Hepatic stellate cell (primary cell): Measurements from ENCODE around the gene PAXX.
"Not testable (repeated sequence)": the region's sequence is repeated elsewhere in the genome, so short reads cannot be mapped to it uniquely, and the experiment has no call there.

Experiments
- DNase-seq: peaks from one replicate; pipeline ENCODE4 v3.0.0; 2011; ENCODE audit warnings: low spot score

Gene PAXX

DNA sequence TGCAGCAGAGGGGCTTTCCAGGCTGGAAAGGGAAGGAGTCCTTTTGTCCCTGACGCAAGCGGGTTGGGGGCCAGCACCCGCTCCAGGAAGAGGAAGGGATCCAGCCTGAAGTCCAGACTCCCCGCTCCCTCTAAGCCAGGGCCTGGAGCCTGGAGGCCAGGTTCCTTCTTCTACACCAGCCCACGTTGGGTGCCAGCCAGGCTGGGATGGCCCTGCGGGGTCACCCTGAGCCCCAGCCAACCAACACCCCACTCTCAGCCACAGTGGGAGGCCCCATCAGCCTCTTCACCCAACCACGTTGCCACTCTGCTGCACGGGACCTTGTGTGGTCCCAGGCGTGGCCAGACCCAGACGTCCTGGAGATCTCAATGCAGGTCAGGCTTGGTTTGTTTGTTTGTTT lies 40.6 kb downstream of the PAXX start:
- no peak for DNase-seq

DNA sequence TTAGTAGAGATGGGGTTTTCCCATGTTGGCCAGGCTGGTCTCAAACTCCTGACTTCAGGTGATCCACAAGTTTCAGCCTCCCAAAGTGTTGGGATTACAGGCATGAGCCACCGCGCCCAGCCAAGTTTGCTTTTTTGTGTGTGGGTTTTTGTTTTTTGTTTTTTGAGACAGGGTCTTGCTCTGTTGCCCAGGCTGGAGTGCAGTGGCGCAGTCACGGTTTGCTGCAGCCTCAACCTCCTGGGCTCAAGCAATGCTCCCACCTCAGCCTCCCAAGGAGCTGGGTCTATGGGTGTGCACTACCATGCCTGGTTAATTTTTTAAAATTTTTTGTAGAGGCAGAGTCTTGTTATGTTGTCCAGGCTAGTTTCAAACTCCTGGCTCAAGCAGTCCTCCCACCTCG lies 41.3 kb downstream of the PAXX start:
- not testable (repeated sequence) for DNase-seq

DNA sequence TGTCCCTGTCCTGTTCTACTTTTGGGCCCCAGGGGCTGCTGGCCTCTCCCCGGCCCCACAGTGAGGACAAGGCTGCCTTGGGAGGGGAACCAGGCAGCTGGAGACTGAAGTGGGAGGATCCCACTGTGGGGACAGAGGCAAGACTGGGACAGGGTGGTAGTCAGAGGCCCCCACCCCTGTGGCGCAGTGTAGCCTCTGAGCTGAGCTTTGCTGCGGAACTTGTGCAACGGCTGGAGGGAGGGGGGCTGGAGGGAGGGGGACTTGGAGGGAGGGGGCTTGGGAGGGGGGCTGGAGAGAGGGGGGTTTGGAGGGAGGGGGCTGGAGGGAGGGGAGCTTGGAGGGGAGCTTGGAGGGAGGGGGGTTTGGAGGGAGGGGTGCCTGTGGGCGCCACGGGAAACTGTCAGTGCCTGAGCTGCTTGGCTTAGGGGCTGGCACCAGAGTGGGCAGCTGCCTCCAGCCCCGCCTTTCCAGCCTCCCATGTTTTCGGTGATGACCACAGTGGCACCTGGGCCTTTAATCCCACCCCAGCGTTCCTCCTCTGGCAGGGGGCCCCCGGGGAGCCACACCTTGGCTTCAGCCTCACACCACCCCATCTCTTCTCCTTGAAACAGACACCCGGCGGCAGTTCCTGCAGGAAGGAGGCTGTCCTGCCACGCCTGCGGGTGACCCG lies 42.0 kb downstream of the PAXX start:
- DNase-seq, result no peak

DNA sequence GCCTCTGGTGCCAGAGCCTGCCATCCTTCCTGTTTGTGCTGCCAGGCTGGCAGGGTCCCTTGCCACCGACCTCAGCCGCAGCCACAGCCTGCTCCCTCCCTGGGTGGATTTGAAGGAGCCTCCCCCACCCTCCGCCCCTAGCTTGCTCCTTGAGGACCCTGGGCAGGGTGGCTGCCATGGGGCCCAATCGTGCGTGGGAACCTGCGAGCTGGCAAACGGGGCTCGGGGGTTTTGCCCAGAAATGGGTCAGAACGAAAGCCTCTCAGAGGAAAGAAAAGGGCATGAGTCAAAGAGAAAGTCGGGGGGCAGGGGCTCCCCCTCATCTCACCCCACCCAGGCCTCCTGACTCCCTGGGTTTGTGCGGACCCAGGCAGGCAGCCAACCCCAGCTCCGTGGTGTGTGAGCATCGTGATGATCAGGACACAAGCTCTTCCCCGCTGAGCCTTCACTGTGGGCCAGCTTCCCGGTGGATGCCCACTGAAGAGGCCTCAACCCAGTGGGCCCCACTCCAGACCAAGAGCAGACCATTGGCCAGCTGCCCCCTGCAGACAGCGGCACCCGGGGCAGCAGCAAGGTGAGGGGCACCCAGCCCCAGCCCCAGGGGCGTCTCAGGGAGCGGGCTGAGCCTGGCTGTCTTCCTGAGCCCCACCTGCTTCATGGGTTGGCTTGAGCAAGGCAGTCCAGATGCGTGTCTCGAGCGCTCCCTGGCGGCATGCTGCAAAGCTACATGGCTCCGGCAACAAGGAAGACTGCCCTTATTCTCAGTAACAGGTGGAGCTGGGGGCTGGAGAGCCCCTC lies 42.7 kb downstream of the PAXX start:
- DNase-seq, result peak; percentile 92

DNA sequence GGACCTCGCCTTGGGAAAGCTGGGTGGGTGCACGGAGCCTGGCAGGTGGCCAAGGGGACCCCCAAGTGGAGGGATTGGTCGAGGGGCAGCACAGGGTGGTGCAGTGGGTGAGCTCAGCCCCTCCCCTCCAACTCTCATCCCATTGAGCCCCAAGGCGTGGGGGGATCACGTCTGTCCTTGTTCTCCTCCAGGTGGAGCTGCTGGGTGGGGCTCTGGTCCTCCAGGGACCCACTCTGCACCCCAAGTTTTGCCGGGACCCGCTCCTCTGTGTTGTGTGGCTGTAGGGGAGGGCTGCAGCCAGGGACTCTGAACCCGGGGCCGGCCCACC lies 43.2 kb downstream of the PAXX start:
- no peak for DNase-seq

DNA sequence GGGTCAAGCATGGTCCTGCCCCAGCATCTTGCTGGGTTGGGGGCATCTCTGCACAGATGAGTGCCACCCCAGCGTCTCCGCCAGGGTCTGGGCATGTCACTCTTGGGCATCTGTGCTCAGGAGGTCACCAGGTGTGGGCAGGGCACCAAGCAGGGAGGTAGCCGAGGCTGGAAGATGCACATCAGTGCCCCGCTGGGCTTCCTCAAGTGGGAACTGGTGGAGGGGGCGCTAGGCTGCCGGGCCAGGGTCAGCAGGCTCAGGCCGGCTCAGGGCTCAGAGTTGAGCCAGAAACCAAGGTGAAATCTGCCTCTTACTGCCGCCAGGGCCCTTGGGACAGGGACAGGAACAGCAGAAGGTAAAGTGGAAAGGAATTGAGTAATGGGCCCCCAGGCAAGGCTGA lies 43.7 kb downstream of the PAXX start:
- no peak for DNase-seq

DNA sequence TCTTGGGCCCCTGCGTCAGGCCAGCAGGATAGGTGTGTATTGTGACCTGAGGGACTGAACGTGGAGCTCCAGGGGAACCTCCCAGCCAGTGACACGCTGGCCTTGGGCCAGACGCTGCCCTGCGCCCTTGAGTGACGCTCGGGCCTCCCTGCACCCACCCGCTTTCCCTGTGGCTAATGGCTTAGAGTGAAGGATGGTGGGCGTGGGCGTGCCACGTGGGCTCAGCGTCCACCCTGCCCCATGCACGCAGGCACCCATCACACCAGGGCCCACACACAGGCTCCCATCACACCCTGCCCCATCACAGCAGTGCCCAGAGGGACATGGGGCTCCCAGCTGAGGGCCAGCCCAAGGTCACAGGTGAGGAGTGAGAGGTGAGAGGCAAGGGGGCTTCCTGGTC lies 44.8 kb downstream of the PAXX start:
- no peak for DNase-seq

DNA sequence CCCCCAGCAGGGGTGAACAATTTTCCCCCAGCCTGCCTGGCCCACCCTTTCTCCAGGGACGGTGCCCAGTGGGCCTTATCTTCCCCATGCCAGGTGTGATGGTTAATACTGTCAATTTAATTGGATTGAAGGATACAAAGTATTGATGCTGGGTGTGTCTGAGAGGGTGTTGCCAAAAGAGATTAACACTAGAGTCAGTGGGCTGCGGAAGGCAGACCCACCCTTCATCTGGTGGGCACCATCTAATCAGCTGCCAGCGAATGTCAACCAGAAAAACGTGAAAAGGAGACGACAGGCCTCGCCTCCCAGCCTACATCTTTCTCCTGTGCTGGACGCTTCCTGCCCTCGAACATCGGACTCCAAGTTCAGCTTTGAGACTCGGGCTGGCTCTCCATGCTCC lies 45.3 kb downstream of the PAXX start:
- DNase-seq, result no peak

DNA sequence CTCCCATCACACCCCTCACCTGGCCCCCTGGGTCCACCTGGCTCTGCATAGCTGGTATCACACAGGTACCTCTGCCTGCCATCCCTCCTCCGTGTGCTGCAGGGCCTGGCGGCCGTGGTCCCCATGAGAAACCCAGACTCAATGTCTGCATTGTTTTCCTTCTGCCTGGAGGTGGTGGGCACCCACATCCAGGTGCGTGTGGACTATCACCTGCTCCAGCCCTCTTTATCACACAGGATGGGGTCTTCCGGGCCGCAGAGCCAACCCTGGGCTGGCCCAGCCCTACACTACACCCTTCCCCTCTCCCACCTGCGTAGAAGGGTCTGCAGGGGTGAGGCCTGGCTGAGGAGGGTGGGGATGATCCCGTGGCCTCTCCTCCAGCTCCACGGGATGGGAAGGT lies 46.7 kb downstream of the PAXX start:
- no peak for DNase-seq

DNA sequence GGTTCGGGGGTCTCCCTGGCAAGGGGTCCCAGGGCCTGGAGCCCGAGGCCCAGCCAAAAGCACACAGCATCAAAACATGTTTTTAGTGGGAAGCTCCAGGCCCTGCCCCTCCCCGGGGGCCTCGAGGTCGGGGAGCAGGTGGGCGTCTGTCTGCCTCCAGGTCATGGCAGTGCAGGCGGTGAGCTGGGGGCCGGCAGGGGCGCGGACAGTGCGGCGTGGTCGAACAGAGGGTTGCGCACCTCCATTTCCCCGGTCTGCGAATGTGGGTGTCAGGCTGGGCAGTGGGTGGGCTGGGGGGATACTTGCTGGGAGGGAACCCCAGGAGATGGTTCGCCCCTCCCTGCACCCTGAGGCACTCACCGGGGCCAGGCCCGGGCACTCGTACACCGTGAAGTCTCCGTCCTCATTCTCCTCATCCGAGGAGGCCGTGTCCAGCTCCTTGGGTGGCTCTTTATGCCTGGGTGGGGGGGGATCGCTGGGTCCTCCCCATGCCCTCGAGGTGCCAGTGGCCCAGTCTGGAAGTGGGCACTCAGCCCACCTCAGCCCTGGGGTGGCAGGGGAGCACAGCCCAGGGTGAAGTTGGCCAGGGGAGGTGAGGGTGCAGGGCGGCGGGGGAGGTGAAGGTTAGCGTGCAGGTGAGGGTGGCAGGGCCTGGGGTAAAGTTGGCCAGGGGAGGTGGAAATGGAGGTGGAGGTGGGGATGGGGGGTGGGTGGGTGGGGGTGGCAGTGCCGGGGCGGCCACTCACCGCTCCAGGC lies 47.6 kb downstream of the PAXX start:
- no peak for DNase-seq

DNA sequence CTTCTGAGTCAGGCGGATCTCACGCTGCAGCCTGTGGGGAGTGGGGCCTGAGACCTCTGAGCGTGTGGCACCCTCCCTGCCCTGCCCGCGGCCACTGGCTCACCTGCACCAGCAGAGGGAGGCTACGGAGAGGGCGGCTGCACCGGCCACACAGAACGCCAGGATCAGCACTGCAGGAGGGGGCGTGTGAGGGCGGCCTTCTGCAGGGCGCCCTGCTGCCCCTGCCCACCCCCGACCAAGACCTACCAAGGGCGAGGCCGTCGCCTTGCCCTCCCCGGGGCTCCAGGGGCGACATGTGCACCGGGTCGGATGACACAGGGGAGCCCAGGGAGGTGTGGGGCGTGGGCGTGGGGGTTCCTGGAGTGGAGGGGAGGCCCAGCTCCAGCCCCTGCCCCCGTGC lies 48.3 kb downstream of the PAXX start:
- DNase-seq, result no peak

DNA sequence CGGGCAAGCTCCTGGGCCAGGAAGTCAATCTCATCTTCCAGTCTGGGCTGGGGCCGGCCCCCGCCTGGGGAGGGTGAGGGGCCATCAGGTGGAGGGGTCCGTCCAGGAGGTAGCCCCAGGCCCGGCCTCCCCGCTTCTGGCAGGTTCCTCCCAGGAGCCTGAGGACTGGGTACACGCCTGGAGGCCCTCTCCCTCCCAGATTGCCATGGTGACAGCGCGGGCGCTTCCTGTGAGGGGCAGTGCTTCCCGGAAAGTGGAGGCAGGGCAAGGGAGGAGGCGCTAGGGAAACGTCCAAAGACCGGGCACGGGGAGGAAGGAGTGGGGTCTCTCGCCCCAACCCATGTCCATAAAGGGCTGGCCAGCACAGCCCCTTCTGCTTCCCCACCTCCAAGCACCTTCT lies 48.9 kb downstream of the PAXX start:
- no peak for DNase-seq

DNA sequence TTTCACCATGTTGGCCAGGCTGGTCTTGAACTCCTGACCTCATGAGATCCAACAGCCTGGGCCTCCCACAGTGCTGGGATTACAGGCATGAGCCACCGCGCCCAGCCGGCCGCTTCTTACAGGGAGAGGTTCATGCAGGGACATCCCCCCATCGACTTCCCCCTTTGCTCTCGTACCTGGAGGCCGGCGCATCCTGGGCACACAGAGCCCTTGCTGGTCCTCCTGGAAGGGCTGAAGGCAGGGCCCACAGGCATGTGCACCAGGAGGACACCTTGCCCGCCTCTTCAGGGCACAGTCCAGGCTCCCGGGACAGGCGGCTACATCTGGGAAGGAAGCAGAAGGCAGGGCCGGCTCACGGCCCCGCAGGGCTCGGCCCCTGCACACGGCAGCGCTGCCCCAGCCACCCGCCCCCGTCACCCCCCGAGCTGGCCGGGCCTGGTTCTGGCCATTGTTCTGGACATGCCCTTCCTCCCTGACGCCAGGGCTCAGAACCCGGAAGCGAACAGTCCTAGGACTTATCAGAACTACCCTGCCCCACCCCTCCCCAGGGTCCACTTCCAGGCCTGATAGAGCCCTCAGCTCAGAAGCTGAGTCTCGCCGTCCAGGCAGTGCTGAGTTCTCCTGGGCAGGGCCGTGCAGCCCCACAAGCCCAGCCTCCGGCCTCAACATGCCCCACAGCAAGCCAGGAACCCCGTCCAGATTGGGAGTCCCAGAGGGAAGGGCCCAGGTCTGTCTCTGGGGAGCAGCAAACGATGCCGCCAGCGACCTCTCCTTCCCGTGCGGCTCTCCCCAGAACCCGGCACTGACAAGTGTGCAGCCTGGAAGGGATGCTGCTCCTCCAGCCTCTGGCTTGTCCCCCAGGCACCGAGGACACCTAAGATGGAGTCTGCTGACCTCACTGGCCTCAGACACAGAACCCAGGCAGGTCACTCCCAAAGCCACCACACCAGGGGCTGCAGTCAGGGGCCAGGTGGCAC lies 50.8 kb downstream of the PAXX start:
- no peak for DNase-seq
